HepG2 (cell line): Measurements from ENCODE around the gene DDX4. TPM values are rescaled to one million over a fixed set of nuclear protein-coding genes. Genes with fewer than 3 reads are reported as not detected.

ENCODE experiments used
- ATAC-seq: fragments of 200-7000 bp; cut with Tn5 transposase; 3 replicates; pipeline ENCODE4 v1.9.1; 2020; ENCODE audit warnings: mild to moderate bottlenecking, moderate library complexity
- BruUV-seq: library from RNA; stranded (reverse); fragments of 400-500 nt; replicated peaks from 2 replicates; lab custom pipeline; 2021; lab: Mats Ljungman, UMichigan
- CTCF ChIA-PET: fragments of 300-600 bp; formaldehyde crosslinking; extraction: SDS; loops from one replicate; lab custom pipeline; 2021; ENCODE audit warnings: low total read pairs, inconsistent platforms, low intra/inter-chr PET ratio; lab: Yijun Ruan, JAX
- POLR2A ChIA-PET: fragments of 350-600 bp; sonication (Branson Sonifier 250); formaldehyde crosslinking; loops from one replicate; lab custom pipeline; 2020; ENCODE audit warnings: antibody characterized with exemption, inconsistent platforms; lab: Yijun Ruan, JAX
- DNase-seq: peaks from one replicate; pipeline ENCODE4 v3.0.0-alpha.2; 2015; ENCODE audit warnings: low spot score
- FAIRE-seq: peaks from 3 replicates; lab custom pipeline; 2011; peaks lifted over from hg19 to GRCh38; lab: Jason Lieb, UNC
- H2AFZ ChIP-seq: one replicate; pipeline ENCODE4 v1.6.1; 2011; ENCODE audit warnings: low read length, inconsistent platforms
- H3K27ac ChIP-seq: fragments of 300-600 bp; 3 replicates; pipeline ENCODE4 v1.8.0; 2011; ENCODE audit warnings: mixed run types, mild to moderate bottlenecking, mixed read lengths, low read length, inconsistent platforms; ENCODE audit not compliant: insufficient read depth; ENCODE audit errors: extremely low read length
- H3K27me3 ChIP-seq, 2 experiments: fragments of 200-600 bp in 1 of 2; 2 replicates in 1 of 2; 3 replicates in 1 of 2; pipeline versions ENCODE4 v1.6.0 to v1.8.0; 2011; ENCODE audit warnings: low read length in 2 of 2, mild to moderate bottlenecking in 2 of 2, moderate library complexity in 2 of 2, inconsistent platforms in 1 of 2; ENCODE audit not compliant: insufficient read depth in 2 of 2, control insufficient read depth in 1 of 2
- H3K36me3 ChIP-seq, 2 experiments: fragments of 200-600 bp in 1 of 2; replicated peaks in 1 of 2; 2 replicates in 1 of 2; 3 replicates in 1 of 2; pipeline versions ENCODE4 v1.5.1 to v1.8.0; 2011; ENCODE audit warnings: low read length in 2 of 2, inconsistent platforms in 1 of 2; ENCODE audit not compliant: insufficient read depth in 2 of 2, control insufficient read depth in 1 of 2
- H3K4me1 ChIP-seq: 2 replicates; pipeline ENCODE4 v1.5.1; 2012; ENCODE audit warnings: low read length, inconsistent platforms; ENCODE audit not compliant: insufficient read depth
- H3K4me2 ChIP-seq: 2 replicates; pipeline ENCODE4 v1.6.0; 2011; ENCODE audit warnings: low read depth, low read length, inconsistent platforms
- H3K4me3 ChIP-seq, 3 experiments: fragments of 200-600 bp in 1 of 3; sonication (generic), shearing (Covaris generic) in 1 of 3; replicated peaks in 1 of 3; 2 replicates each; pipeline ENCODE4 v1.5.1; 2011 to 2016; ENCODE audit warnings: low read length in 3 of 3, inconsistent platforms in 2 of 3, low read depth in 2 of 3, mild to moderate bottlenecking in 2 of 3, control low read depth in 1 of 3, mixed read lengths in 1 of 3; ENCODE audit not compliant: insufficient read depth in 1 of 3
- H3K79me2 ChIP-seq: one replicate; pipeline ENCODE4 v1.6.1; 2011; ENCODE audit warnings: low read length, inconsistent platforms; ENCODE audit not compliant: insufficient read depth
- H3K9ac ChIP-seq: 2 replicates; pipeline ENCODE4 v1.6.0; 2011; ENCODE audit warnings: mild to moderate bottlenecking, low read depth, low read length, inconsistent platforms; ENCODE audit not compliant: insufficient read depth
- H3K9me3 ChIP-seq: 2 replicates; pipeline ENCODE4 v1.5.1; 2012; ENCODE audit warnings: mild to moderate bottlenecking, low read length
- H4K20me1 ChIP-seq: 2 replicates; pipeline ENCODE4 v1.6.0; 2011; ENCODE audit warnings: inconsistent platforms, mild to moderate bottlenecking, low read length, moderate library complexity; ENCODE audit not compliant: insufficient read depth
- ARNTL ChIP-seq: sonication (generic); formaldehyde crosslinking; IDR thresholded peaks from 2 replicates; pipeline ENCODE4 v1.4.0; 2020; ENCODE audit warnings: mild to moderate bottlenecking, missing genetic modification reagents
- DPF2 ChIP-seq: sonication (generic); formaldehyde crosslinking; IDR thresholded peaks from 2 replicates; pipeline ENCODE4 v1.4.0; 2020; ENCODE audit warnings: mild to moderate bottlenecking, low read depth, missing genetic modification reagents, borderline replicate concordance
- FOXO4 ChIP-seq: sonication (generic); formaldehyde crosslinking; conservative IDR thresholded peaks from 2 replicates; pipeline ENCODE4 v1.8.1; 2023; ENCODE audit warnings: missing genetic modification reagents
- HMG20A ChIP-seq: IDR thresholded peaks from 2 replicates; pipeline ENCODE4 v1.6.1; 2016; ENCODE audit warnings: borderline replicate concordance
- MATR3 ChIP-seq: sonication (generic); formaldehyde crosslinking; IDR thresholded peaks from 2 replicates; pipeline ENCODE4 v1.4.0; 2020; ENCODE audit warnings: missing genetic modification reagents
- MLX ChIP-seq: IDR thresholded peaks from 2 replicates; pipeline ENCODE4 v1.6.1; 2016
- PRMT3 ChIP-seq: sonication (generic); formaldehyde crosslinking; IDR thresholded peaks from 2 replicates; pipeline ENCODE4 v1.8.1; 2022; ENCODE audit warnings: low read depth, mild to moderate bottlenecking, moderate library complexity, missing genetic modification reagents, borderline replicate concordance
- RFX3 ChIP-seq: IDR thresholded peaks from 2 replicates; pipeline ENCODE4 v1.6.1; 2016; ENCODE audit warnings: missing biosample characterization, missing genetic modification reagents
- TFAP4 ChIP-seq: sonication (generic); IDR thresholded peaks from 2 replicates; pipeline ENCODE4 v1.6.1; 2016; ENCODE audit warnings: low read depth, borderline replicate concordance
- ZBTB1 ChIP-seq: sonication (generic); formaldehyde crosslinking; IDR thresholded peaks from 2 replicates; pipeline ENCODE4 v1.4.0; 2020; ENCODE audit warnings: missing genetic modification reagents, borderline replicate concordance
- ZFP36L2 ChIP-seq: sonication (generic); formaldehyde crosslinking; IDR thresholded peaks from 2 replicates; pipeline ENCODE4 v1.4.0; 2020; ENCODE audit warnings: missing genetic modification reagents
- ZGPAT ChIP-seq: IDR thresholded peaks from 2 replicates; pipeline ENCODE4 v1.6.1; 2016; ENCODE audit warnings: mild to moderate bottlenecking
- ZNF207 ChIP-seq: fragments of 450-650 bp; IDR thresholded peaks from 2 replicates; pipeline ENCODE4 v1.6.1; 2016; ENCODE audit warnings: antibody characterized with exemption, borderline replicate concordance
- ZNF263 ChIP-seq: sonication (generic); formaldehyde crosslinking; IDR thresholded peaks from 2 replicates; pipeline ENCODE4 v1.4.0; 2020; ENCODE audit warnings: missing genetic modification reagents
- ZNF7 ChIP-seq: IDR thresholded peaks from 2 replicates; pipeline ENCODE4 v1.6.1; 2016; ENCODE audit warnings: missing biosample characterization, missing genetic modification reagents
- ZNF703 ChIP-seq: sonication (generic); formaldehyde crosslinking; IDR thresholded peaks from 2 replicates; pipeline ENCODE4 v1.5.1; 2020; ENCODE audit warnings: missing genetic modification reagents, mild to moderate bottlenecking, moderate library complexity, borderline replicate concordance
- ZNF781 ChIP-seq: sonication (generic); formaldehyde crosslinking; IDR thresholded peaks from 2 replicates; pipeline ENCODE4 v1.5.1; 2020; ENCODE audit warnings: borderline replicate concordance, mild to moderate bottlenecking, missing genetic modification reagents; ENCODE audit errors: not compliant biosample characterization
- WGBS: methylation state at CpG from one replicate; pipeline ENCODE4 v1.1.6; 2017; ENCODE audit warnings: low lambda C conversion rate; 5-methylcytosine and 5-hydroxymethylcytosine counted together
- in situ Hi-C: cut with HindIII; loops from 2 replicates; pipeline ENCODE4 v1.10.0; 2017; ENCODE audit warnings: low pct_unique_long_range_greater_than_20kb; ENCODE audit not compliant: extremely low pct_ligation_motif_present
- intact Hi-C: fragments of 100-400 bp; cut with micrococcal nuclease; formaldehyde crosslinking; loops from one replicate; pipeline ENCODE4 v1.10.0; 2022; ENCODE audit not compliant: unreplicated experiment
- polyA plus RNA-seq, 8 experiments: library from polyadenylated mRNA; depleted of rRNA in 3 of 8; stranded (reverse) in 7 of 8; unstranded in 1 of 8; fragments of >200 nt; fragmentation: Illumina TruSeq in 4 of 8; extraction: Trizol in 4 of 8; gene quantifications; 2 replicates each; pipeline versions ENCODE4 v1.2.1 to v1.2.3, GENCODE V29; 2011 to 2016; ENCODE audit warnings: low read depth in 4 of 8, missing spikeins in 1 of 8, mixed read lengths in 1 of 8; ENCODE audit not compliant: insufficient read depth in 1 of 8
- total RNA-seq, 5 experiments: library from RNA; depleted of rRNA; stranded (reverse); fragments of >200 nt; fragmentation: Illumina TruSeq; extraction: Trizol; gene quantifications; 2 replicates each; pipeline ENCODE4 v1.2.3, GENCODE V29; 2016; ENCODE audit warnings: low read depth in 1 of 5

The DDX4 gene
- total and polyA plus RNA-seq, 2 of the 13 experiments (the other 11 are each of a cell fraction or from before 2014, with no cell fraction given), result 0.05 TPM; not detected in 1

- TF ChIP-seq ARNTL (CRISPR knock-in tag) (no peak), PRMT3 (CRISPR knock-in tag) (no peak), ZNF263 (CRISPR knock-in tag) (no peak), ZNF781 (CRISPR knock-in tag) (no peak), MLX (no peak), FOXO4 (CRISPR knock-in tag) (no peak), HMG20A (no peak), TFAP4 (no peak), ZNF207 (no peak), ZNF703 (CRISPR knock-in tag) (no peak), ZBTB1 (CRISPR knock-in tag) (no peak), RFX3 (CRISPR knock-in tag) (no peak), ZFP36L2 (no peak), DPF2 (CRISPR knock-in tag) (no peak), ZGPAT (CRISPR knock-in tag) (no peak), MATR3 (CRISPR knock-in tag) (no peak), ZNF7 (no peak)
- Histone ChIP-seq H3K4me1 (no peaks in the 10 kb centered on the region), H3K9ac (no peak overlapping the region), H3K4me2 (no peak overlapping the region), H3K27me3 (peaks cover 0 to 5% of the 10 kb centered on the region in 2 experiments; a peak in 1 of 5 replicates), H3K4me3 (no peak overlapping the region), H3K36me3 (no peaks in the 10 kb centered on the region), H4K20me1 (no peaks in the 10 kb centered on the region), H3K79me2 (no peaks in the 10 kb centered on the region), H3K9me3 (no peaks in the 10 kb centered on the region), H3K27ac (no peak overlapping the region), H2AFZ (no peak overlapping the region)
- intact Hi-C loops, result no loop called here
- DNase-seq (no peak), FAIRE-seq (no peak), ATAC-seq (no peak)
- ChIA-PET POLR2A (no interaction called here), CTCF (no interaction called here)
- in situ Hi-C loops, result no loop called here
- 69% methylated on average over 3 of the region's 3 CpGs for WGBS
- BruUV-seq, result no TSS peak
These were observed 4.9 kb downstream of the DDX4 start for GRCh38 chr5:55742778-55743177.
